ENCODE measurements around the gene CTBP2.

The CTBP2 gene

GRCh38 chr10:125080984-125081383, 79.4 kb downstream of the CTBP2 start:
- Histone ChIP-seq H3K9me2 (replicated peaks; ENCODE audit: control insufficient read depth, low read length) (no peaks in the 10 kb centered on the region), H3F3A (ENCODE audit: control insufficient read depth, insufficient read depth) (no peaks in the 10 kb centered on the region), H3K4me3 (ENCODE audit: low read length) (no peak overlapping the region), H3K4me1 (ENCODE audit: control insufficient read depth, low read length) (no peaks in the 10 kb centered on the region), H3K27ac (ENCODE audit: low read depth, low read length) (no peak overlapping the region), H3K79me2 (ENCODE audit: control insufficient read depth, low read length) (no peaks in the 10 kb centered on the region), H3K27me3 (ENCODE audit: control insufficient read depth, low read length) (no peaks in the 10 kb centered on the region), H3K9me3 (ENCODE audit: control insufficient read depth, insufficient read depth, low read length) (no peaks in the 10 kb centered on the region), H3K36me3 (ENCODE audit: control insufficient read depth, low read length) (no peaks in the 10 kb centered on the region), H3K4me2 (ENCODE audit: low read length) (no peak overlapping the region), H4K20me1 (ENCODE audit: control insufficient read depth, insufficient read depth, low read depth, low read length) (no peaks in the 10 kb centered on the region)
- no peak for TF ChIP-seq EZH2phosphoT487 (IDR thresholded peaks at IDR 0.05; ENCODE audit: borderline replicate concordance, low read length)
- TF ChIP-seq, protein P1, sequence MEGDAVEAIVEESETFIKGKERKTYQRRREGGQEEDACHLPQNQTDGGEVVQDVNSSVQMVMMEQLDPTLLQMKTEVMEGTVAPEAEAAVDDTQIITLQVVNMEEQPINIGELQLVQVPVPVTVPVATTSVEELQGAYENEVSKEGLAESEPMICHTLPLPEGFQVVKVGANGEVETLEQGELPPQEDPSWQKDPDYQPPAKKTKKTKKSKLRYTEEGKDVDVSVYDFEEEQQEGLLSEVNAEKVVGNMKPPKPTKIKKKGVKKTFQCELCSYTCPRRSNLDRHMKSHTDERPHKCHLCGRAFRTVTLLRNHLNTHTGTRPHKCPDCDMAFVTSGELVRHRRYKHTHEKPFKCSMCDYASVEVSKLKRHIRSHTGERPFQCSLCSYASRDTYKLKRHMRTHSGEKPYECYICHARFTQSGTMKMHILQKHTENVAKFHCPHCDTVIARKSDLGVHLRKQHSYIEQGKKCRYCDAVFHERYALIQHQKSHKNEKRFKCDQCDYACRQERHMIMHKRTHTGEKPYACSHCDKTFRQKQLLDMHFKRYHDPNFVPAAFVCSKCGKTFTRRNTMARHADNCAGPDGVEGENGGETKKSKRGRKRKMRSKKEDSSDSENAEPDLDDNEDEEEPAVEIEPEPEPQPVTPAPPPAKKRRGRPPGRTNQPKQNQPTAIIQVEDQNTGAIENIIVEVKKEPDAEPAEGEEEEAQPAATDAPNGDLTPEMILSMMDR (IDR thresholded peaks at IDR 0.05; ENCODE audit: low read depth, low read length, poor library complexity, severe bottlenecking): no peak

- no peaks in the 10 kb centered on the region for H4K20me1 ChIP-seq (ENCODE audit: control insufficient read depth, insufficient read depth, low read depth, low read length)
- H3F3A ChIP-seq (ENCODE audit: control insufficient read depth, insufficient read depth): no peaks in the 10 kb centered on the region
- H3K36me3 ChIP-seq (ENCODE audit: control insufficient read depth, low read length): no peaks in the 10 kb centered on the region
- no peaks in the 10 kb centered on the region for H3K79me2 ChIP-seq (ENCODE audit: control insufficient read depth, low read length)
- H3K4me2 ChIP-seq (ENCODE audit: low read length): no peak overlapping the region
- no peaks in the 10 kb centered on the region for H3K9me2 ChIP-seq (replicated peaks; ENCODE audit: control insufficient read depth, low read length)
- no peaks in the 10 kb centered on the region for H3K27me3 ChIP-seq (ENCODE audit: control insufficient read depth, low read length)
- no peak overlapping the region for H3K27ac ChIP-seq (ENCODE audit: low read depth, low read length)
- TF ChIP-seq EZH2phosphoT487 (IDR thresholded peaks at IDR 0.05; ENCODE audit: borderline replicate concordance, low read length): no peak
- TF ChIP-seq, protein P1 (IDR thresholded peaks at IDR 0.05; ENCODE audit: low read depth, low read length, poor library complexity, severe bottlenecking): no peak
- no peaks in the 10 kb centered on the region for H3K9me3 ChIP-seq (ENCODE audit: control insufficient read depth, insufficient read depth, low read length)
- H3K4me3 ChIP-seq (ENCODE audit: low read length): no peak overlapping the region
- H3K4me1 ChIP-seq (ENCODE audit: control insufficient read depth, low read length): no peaks in the 10 kb centered on the region
Measured at GRCh38 chr10:125080296-125080695, 80.1 kb downstream of the CTBP2 start.

DNA sequence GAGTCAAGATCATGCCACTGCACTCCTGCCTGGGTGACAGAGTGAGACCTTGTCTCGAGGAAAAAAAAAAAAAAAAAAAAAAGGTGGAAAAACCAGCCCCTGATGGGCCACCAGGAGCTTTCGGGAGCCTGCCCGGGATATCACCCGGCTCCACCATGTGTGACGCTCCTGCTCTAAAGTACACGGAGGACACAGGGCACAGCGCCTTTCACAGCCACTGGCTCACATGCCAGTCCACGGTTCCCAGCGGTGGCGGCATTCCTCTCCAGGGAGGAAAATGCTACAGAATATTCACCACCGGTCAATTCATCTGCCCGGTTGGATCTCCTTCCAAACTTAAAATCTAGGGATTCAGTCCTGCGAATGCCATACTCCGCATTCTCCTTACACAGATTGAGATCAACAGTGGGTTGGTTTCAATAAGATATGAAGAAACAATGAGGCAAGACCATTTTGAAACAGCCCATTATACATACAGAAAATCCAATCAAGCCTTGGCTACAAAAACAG, 81.2 kb downstream of the CTBP2 start:
- no peaks in the 10 kb centered on the region for H3K79me2 ChIP-seq (ENCODE audit: control insufficient read depth, low read length)
- H4K20me1 ChIP-seq (ENCODE audit: control insufficient read depth, insufficient read depth, low read depth, low read length): no peaks in the 10 kb centered on the region
- no peak overlapping the region for H3K27ac ChIP-seq (ENCODE audit: low read depth, low read length)
- no peaks in the 10 kb centered on the region for H3K27me3 ChIP-seq (ENCODE audit: control insufficient read depth, low read length)
- TF ChIP-seq EZH2phosphoT487 (IDR thresholded peaks at IDR 0.05; ENCODE audit: borderline replicate concordance, low read length): no peak
- TF ChIP-seq, protein P1 (IDR thresholded peaks at IDR 0.05; ENCODE audit: low read depth, low read length, poor library complexity, severe bottlenecking): no peak
- H3K4me1 ChIP-seq (ENCODE audit: control insufficient read depth, low read length): no peaks in the 10 kb centered on the region
- H3K4me3 ChIP-seq (ENCODE audit: low read length): no peak overlapping the region
- no peak overlapping the region for H3K4me2 ChIP-seq (ENCODE audit: low read length)
- H3F3A ChIP-seq (ENCODE audit: control insufficient read depth, insufficient read depth): no peaks in the 10 kb centered on the region
- H3K9me2 ChIP-seq (replicated peaks; ENCODE audit: control insufficient read depth, low read length): no peaks in the 10 kb centered on the region
- no peaks in the 10 kb centered on the region for H3K36me3 ChIP-seq (ENCODE audit: control insufficient read depth, low read length)
- H3K9me3 ChIP-seq (ENCODE audit: control insufficient read depth, insufficient read depth, low read length): no peaks in the 10 kb centered on the region
